T-helper 2 cell treated with Interferon-gamma antibody and Interleukin-4, amounts not matched to agents 5 μg/mL and 100 μg/mL, for 36 hours (primary cell): ENCODE measurements around the gene CAPN8.

Experiments used
- DNase-seq: peaks from one replicate; pipeline ENCODE4 v3.0.0; 2021; ENCODE audit warnings: low spot score
- H3K27ac Mint-ChIP-seq: one replicate; pipeline ENCODE4 v1.8.0; 2021; ENCODE audit warnings: mild to moderate bottlenecking, mixed read lengths
- H3K27me3 Mint-ChIP-seq: one replicate; pipeline ENCODE4 v1.8.0; 2021; ENCODE audit warnings: low read depth, mixed read lengths
- H3K36me3 Mint-ChIP-seq: one replicate; pipeline ENCODE4 v1.8.0; 2021; ENCODE audit warnings: low read depth, mixed read lengths
- H3K4me1 Mint-ChIP-seq: one replicate; pipeline ENCODE4 v1.8.0; 2021; ENCODE audit warnings: low read depth, mixed read lengths
- H3K4me3 Mint-ChIP-seq: one replicate; pipeline ENCODE4 v1.8.0; 2022; ENCODE audit warnings: mild to moderate bottlenecking, moderate library complexity, mixed read lengths
- H3K9me3 Mint-ChIP-seq: one replicate; pipeline ENCODE4 v1.8.0; 2021; ENCODE audit warnings: mixed read lengths

CAPN8 gene

GRCh38 chr1:223665592-223666312 is at the start of gene CAPN8:
Gene CAPN8, minus strand, starts transcription at chr1:223665701. Its CDS starts 55 bp downstream, at chr1:223665646.
- Mint-ChIP-seq H3K27me3 (peaks cover 16% of the 10 kb centered on the region), H3K4me3 (no peak within 1 kb of the TSS), H3K36me3 (no peaks in the 10 kb centered on the region), H3K9me3 (no peaks in the 10 kb centered on the region), H3K4me1 (peaks cover 1% of the 10 kb centered on the region), H3K27ac (no peak within 1 kb of the TSS)
- DNase-seq = no peak

GRCh38 chr1:223714849-223715603 is 49.5 kb upstream of the CAPN8 start:
- Mint-ChIP-seq H3K27ac (peak overlapping the region; percentile 92), H3K27me3 (no peaks in the 10 kb centered on the region), H3K9me3 (no peaks in the 10 kb centered on the region), H3K4me1 (peaks cover 59% of the 10 kb centered on the region), H3K36me3 (peaks cover 54% of the 10 kb centered on the region), H3K4me3 (peak overlapping the region; percentile 81)
- no peak for DNase-seq

GRCh38 chr1:223714421-223714724 is 48.9 kb upstream of the CAPN8 start:
- no peaks in the 10 kb centered on the region for H3K27me3 Mint-ChIP-seq
- H3K4me3 Mint-ChIP-seq = peak overlapping the region; percentile 81
- peaks cover 47% of the 10 kb centered on the region for H3K36me3 Mint-ChIP-seq
- H3K27ac Mint-ChIP-seq = peak overlapping the region; percentile 92
- no peaks in the 10 kb centered on the region for H3K9me3 Mint-ChIP-seq
- peaks cover 58% of the 10 kb centered on the region for H3K4me1 Mint-ChIP-seq
- no peak for DNase-seq

GRCh38 chr1:223713546-223714420 is 48.3 kb upstream of the CAPN8 start:
- Mint-ChIP-seq H3K27me3 (peaks cover 3% of the 10 kb centered on the region), H3K4me1 (peaks cover 55% of the 10 kb centered on the region), H3K4me3 (peak overlapping the region; percentile 81), H3K27ac (peak overlapping the region; percentile 92), H3K36me3 (peaks cover 43% of the 10 kb centered on the region), H3K9me3 (no peaks in the 10 kb centered on the region)
- no peak for DNase-seq

GRCh38 chr1:223712850-223713474 is 47.5 kb upstream of the CAPN8 start:
- Mint-ChIP-seq H3K4me1 (peaks cover 48% of the 10 kb centered on the region), H3K27ac (peak overlapping the region; percentile 92), H3K36me3 (peaks cover 35% of the 10 kb centered on the region), H3K27me3 (peaks cover 5% of the 10 kb centered on the region), H3K4me3 (peak overlapping the region; percentile 81), H3K9me3 (no peaks in the 10 kb centered on the region)
- DNase-seq = peak; percentile 60

GRCh38 chr1:223712194-223712849 is 46.8 kb upstream of the CAPN8 start, which contains the start of gene CAPN2:
Gene CAPN2, plus strand, starts transcription at chr1:223712539. Its CDS starts 102 bp downstream, at chr1:223712641.
- peak; percentile 75 for DNase-seq

GRCh38 chr1:223711747-223712193 is 46.3 kb upstream of the CAPN8 start:
- Mint-ChIP-seq H3K4me3 (peak overlapping the region; percentile 54), H3K9me3 (no peaks in the 10 kb centered on the region), H3K27me3 (peaks cover 5% of the 10 kb centered on the region), H3K4me1 (peaks cover 45% of the 10 kb centered on the region), H3K27ac (peak overlapping the region; percentile 42), H3K36me3 (peaks cover 24% of the 10 kb centered on the region)
- no peak for DNase-seq

More at GRCh38 chr1:223712194-223712849, 46.8 kb upstream of the CAPN8 start, which contains the start of gene CAPN2:
- Mint-ChIP-seq H3K4me3 (peak within 1 kb of the TSS; percentile 81), H3K27ac (peak within 1 kb of the TSS; percentile 92), H3K36me3 (peaks cover 30% of the 10 kb centered on the region), H3K27me3 (peaks cover 5% of the 10 kb centered on the region), H3K4me1 (peaks cover 48% of the 10 kb centered on the region), H3K9me3 (no peaks in the 10 kb centered on the region)

- no peak overlapping the region for H3K4me3 Mint-ChIP-seq
- peaks cover 42% of the 10 kb centered on the region for H3K4me1 Mint-ChIP-seq
- peaks cover 5% of the 10 kb centered on the region for H3K27me3 Mint-ChIP-seq
- no peaks in the 10 kb centered on the region for H3K9me3 Mint-ChIP-seq
- peak overlapping the region; percentile 12 for H3K27ac Mint-ChIP-seq
- DNase-seq = no peak
- peaks cover 20% of the 10 kb centered on the region for H3K36me3 Mint-ChIP-seq
Observed at GRCh38 chr1:223711173-223711572, 45.7 kb upstream of the CAPN8 start.

GRCh38 chr1:223710179-223711133 is 45.0 kb upstream of the CAPN8 start:
- Mint-ChIP-seq H3K4me1 (peaks cover 35% of the 10 kb centered on the region), H3K27me3 (peaks cover 5% of the 10 kb centered on the region), H3K27ac (no peak overlapping the region), H3K9me3 (no peaks in the 10 kb centered on the region), H3K4me3 (no peak overlapping the region), H3K36me3 (peaks cover 18% of the 10 kb centered on the region)
- DNase-seq = no peak

- Mint-ChIP-seq H3K9me3 (no peaks in the 10 kb centered on the region), H3K4me1 (peaks cover 31% of the 10 kb centered on the region), H3K4me3 (no peak overlapping the region), H3K27ac (no peak overlapping the region), H3K36me3 (peaks cover 10% of the 10 kb centered on the region), H3K27me3 (peaks cover 5% of the 10 kb centered on the region)
- no peak for DNase-seq
Observed at GRCh38 chr1:223709598-223709997, 44.1 kb upstream of the CAPN8 start.

- DNase-seq = no peak
- H3K36me3 Mint-ChIP-seq = peaks cover 2% of the 10 kb centered on the region
- H3K27me3 Mint-ChIP-seq = peaks cover 7% of the 10 kb centered on the region
- no peak overlapping the region for H3K4me3 Mint-ChIP-seq
- peak overlapping the region; percentile 21 for H3K27ac Mint-ChIP-seq
- H3K4me1 Mint-ChIP-seq = peaks cover 26% of the 10 kb centered on the region
- no peaks in the 10 kb centered on the region for H3K9me3 Mint-ChIP-seq
Observed at GRCh38 chr1:223708651-223709268, 43.3 kb upstream of the CAPN8 start.

GRCh38 chr1:223708001-223708359 is 42.5 kb upstream of the CAPN8 start:
- H3K27me3 Mint-ChIP-seq = peaks cover 7% of the 10 kb centered on the region
- H3K27ac Mint-ChIP-seq = no peak overlapping the region
- peaks cover 25% of the 10 kb centered on the region for H3K4me1 Mint-ChIP-seq
- DNase-seq = no peak
- H3K4me3 Mint-ChIP-seq = no peak overlapping the region
- H3K36me3 Mint-ChIP-seq = no peaks in the 10 kb centered on the region
- no peaks in the 10 kb centered on the region for H3K9me3 Mint-ChIP-seq
